PC-9 (cell line): Measurements from ENCODE around the gene DLG4. TPM values are rescaled to one million over a fixed set of nuclear protein-coding genes. Genes with fewer than 3 reads are reported as not detected.

ENCODE experiments used
- BruUV-seq: library from RNA; stranded (reverse); fragments of 400-500 nt; replicated peaks from 2 replicates; lab custom pipeline; 2021; lab: Mats Ljungman, UMichigan
- CTCF ChIA-PET: fragments of 300-600 bp; sonication (Branson Sonifier 250); formaldehyde crosslinking; loops from one replicate; lab custom pipeline; 2022; ENCODE audit warnings: antibody characterized with exemption; lab: Charles Lee
- POLR2A ChIA-PET: fragments of 300-600 bp; sonication (Branson Sonifier 250); formaldehyde crosslinking; loops from one replicate; lab custom pipeline; 2022; ENCODE audit warnings: antibody characterized with exemption; ENCODE audit not compliant: unreplicated experiment; lab: Charles Lee
- DNase-seq, 2 experiments: peaks; one replicate each; pipeline versions ENCODE4 v3.0.0 to v3.0.0-alpha.2; 2015 to 2022; ENCODE audit warnings: mixed read lengths in 1 of 2
- H2AFZ ChIP-seq: fragments of 200-600 bp; sonication (generic); 2 replicates; pipeline ENCODE4 v1.8.1; 2017; ENCODE audit warnings: antibody characterized with exemption
- H3F3A ChIP-seq: fragments of 200-600 bp; sonication (generic); 2 replicates; pipeline ENCODE4 v1.8.1; 2017; ENCODE audit warnings: antibody characterized with exemption, mild to moderate bottlenecking, low read depth; ENCODE audit not compliant: insufficient read depth
- H3K27ac ChIP-seq: fragments of 200-600 bp; sonication (generic); 2 replicates; pipeline ENCODE4 v1.6.1; 2016; ENCODE audit warnings: mixed run types
- H3K27me3 ChIP-seq: fragments of 200-600 bp; sonication (generic); 2 replicates; pipeline ENCODE4 v1.6.1; 2016; ENCODE audit warnings: low read depth, mixed run types; ENCODE audit not compliant: insufficient read depth
- H3K36me3 ChIP-seq: fragments of 200-600 bp; sonication (generic); 2 replicates; pipeline ENCODE4 v1.6.1; 2016; ENCODE audit warnings: low read depth, mixed run types
- H3K4me1 ChIP-seq: fragments of 200-600 bp; sonication (generic); replicated peaks from 2 replicates; pipeline ENCODE4 v1.6.1; 2016; ENCODE audit warnings: mixed run types; ENCODE audit not compliant: insufficient read depth
- H3K4me2 ChIP-seq: fragments of 200-600 bp; sonication (generic); 2 replicates; pipeline ENCODE4 v1.6.1; 2017; ENCODE audit warnings: mixed run types
- H3K4me3 ChIP-seq: fragments of 200-600 bp; sonication (generic); 2 replicates; pipeline ENCODE4 v1.6.1; 2016; ENCODE audit warnings: mixed run types
- H3K79me2 ChIP-seq: fragments of 200-600 bp; sonication (generic); 2 replicates; pipeline ENCODE4 v1.6.1; 2017; ENCODE audit warnings: low read depth, mixed run types
- H3K9me2 ChIP-seq: fragments of 200-600 bp; sonication (generic); 2 replicates; pipeline ENCODE4 v1.8.1; 2017; ENCODE audit warnings: mild to moderate bottlenecking; ENCODE audit not compliant: insufficient read depth
- H3K9me3 ChIP-seq: fragments of 200-600 bp; sonication (generic); 2 replicates; pipeline ENCODE4 v1.8.1; 2016; ENCODE audit warnings: low read depth; ENCODE audit not compliant: insufficient read depth
- H4K20me1 ChIP-seq: fragments of 200-600 bp; sonication (generic); 2 replicates; pipeline ENCODE4 v1.8.1; 2017; ENCODE audit not compliant: insufficient read depth
- EZH2 ChIP-seq: fragments of 200-600 bp; sonication (generic); IDR thresholded peaks from 2 replicates; pipeline ENCODE4 v1.8.0; 2017; ENCODE audit warnings: antibody characterized with exemption, low read depth
- intact Hi-C: fragments of 100-400 bp; cut with micrococcal nuclease; formaldehyde crosslinking; loops from one replicate; pipeline ENCODE4 v1.10.0; 2022; ENCODE audit not compliant: unreplicated experiment
- total RNA-seq: library from RNA; stranded (reverse); gene quantifications from 2 replicates; pipeline ENCODE4 v1.2.3, GENCODE V29; 2021
- TF ChIP-seq, protein P1 (sequence below): fragments of 200-600 bp; sonication (generic); conservative IDR thresholded peaks from 2 replicates; pipeline ENCODE4 v1.6.1; 2017; ENCODE audit warnings: mixed run types, antibody characterized with exemption, mild to moderate bottlenecking, moderate library complexity

DLG4 gene
- total RNA-seq, 1 experiment from 2014 or later, result 32.8 TPM

DNA sequence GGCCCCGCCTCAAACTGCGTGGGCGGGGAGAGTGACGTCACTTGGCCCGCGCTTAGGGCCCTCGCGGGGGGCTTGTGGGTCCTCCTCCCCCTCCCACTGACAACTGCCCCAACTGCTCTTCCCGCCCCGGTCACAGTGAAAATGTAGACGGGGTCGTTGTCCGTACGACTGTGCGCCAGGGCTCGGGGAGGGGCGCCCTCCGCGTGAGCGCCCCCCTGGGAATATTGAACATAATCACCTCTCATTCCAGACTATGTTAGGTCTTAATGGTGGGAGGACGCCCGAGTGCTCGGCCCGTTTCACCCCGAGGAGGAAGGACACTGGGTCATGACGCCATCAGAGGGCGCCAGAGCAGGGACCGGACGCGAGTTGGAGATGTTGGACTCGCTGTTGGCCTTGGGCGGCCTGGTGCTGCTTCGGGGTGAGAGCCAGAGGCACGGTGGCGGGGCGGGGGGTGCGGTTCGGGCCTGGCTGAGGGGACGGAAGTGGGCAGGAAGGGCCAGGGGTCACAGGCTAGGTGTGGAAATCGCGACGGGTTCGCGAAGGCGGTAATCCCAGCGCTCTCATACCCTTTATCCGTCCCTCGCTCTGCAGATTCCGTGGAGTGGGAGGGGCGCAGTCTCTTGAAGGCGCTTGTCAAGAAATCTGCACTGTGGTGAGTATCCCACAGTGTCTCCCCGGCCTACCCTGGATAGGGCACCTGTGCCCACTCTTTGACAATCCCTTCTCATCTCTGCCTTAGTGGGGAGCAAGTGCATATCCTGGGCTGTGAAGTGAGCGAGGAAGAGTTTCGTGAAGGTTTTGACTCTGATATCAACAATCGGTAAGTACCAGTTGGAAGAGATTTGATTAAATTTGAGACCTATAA is 32.8 kb upstream of the DLG4 start, which contains the start of gene ELP5:
TSS of gene ELP5 (plus strand) at position 40 of the 868 bp plus-strand sequence. CDS start at position 376, 336 bp downstream.
- ChIA-PET POLR2A (no interaction called here), CTCF (no interaction called here)
- DNase-seq, result peak; percentile 89 to 95
- Histone ChIP-seq H3K36me3 (peaks cover 13% of the 10 kb centered on the region), H3K4me2 (peak within 1 kb of the TSS; percentile 90), H4K20me1 (peaks cover 5% of the 10 kb centered on the region; the same call in 1 of the 2 replicates), H2AFZ (peak within 1 kb of the TSS; percentile 75), H3K9me2 (no peaks in the 10 kb centered on the region), H3K27ac (peak within 1 kb of the TSS; percentile 89), H3F3A (peaks cover 47% of the 10 kb centered on the region), H3K27me3 (no peaks in the 10 kb centered on the region), H3K4me1 (peaks cover 28% of the 10 kb centered on the region), H3K9me3 (no peaks in the 10 kb centered on the region), H3K79me2 (peaks cover 73% of the 10 kb centered on the region), H3K4me3 (peak within 1 kb of the TSS; percentile 72)
- TSS peak; percentile 53 for BruUV-seq
- intact Hi-C loops, result loop anchor here (1.0 to 2.0 kb wide), 2 partner anchors 10 to 14 kb away; partner anchors contain the start of genes CLDN7 and PHF23
- TF ChIP-seq EZH2, result no peak
- TF ChIP-seq, protein P1, sequence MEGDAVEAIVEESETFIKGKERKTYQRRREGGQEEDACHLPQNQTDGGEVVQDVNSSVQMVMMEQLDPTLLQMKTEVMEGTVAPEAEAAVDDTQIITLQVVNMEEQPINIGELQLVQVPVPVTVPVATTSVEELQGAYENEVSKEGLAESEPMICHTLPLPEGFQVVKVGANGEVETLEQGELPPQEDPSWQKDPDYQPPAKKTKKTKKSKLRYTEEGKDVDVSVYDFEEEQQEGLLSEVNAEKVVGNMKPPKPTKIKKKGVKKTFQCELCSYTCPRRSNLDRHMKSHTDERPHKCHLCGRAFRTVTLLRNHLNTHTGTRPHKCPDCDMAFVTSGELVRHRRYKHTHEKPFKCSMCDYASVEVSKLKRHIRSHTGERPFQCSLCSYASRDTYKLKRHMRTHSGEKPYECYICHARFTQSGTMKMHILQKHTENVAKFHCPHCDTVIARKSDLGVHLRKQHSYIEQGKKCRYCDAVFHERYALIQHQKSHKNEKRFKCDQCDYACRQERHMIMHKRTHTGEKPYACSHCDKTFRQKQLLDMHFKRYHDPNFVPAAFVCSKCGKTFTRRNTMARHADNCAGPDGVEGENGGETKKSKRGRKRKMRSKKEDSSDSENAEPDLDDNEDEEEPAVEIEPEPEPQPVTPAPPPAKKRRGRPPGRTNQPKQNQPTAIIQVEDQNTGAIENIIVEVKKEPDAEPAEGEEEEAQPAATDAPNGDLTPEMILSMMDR, result peak; percentile 31; the same call in 1 of the 2 replicates

DNA sequence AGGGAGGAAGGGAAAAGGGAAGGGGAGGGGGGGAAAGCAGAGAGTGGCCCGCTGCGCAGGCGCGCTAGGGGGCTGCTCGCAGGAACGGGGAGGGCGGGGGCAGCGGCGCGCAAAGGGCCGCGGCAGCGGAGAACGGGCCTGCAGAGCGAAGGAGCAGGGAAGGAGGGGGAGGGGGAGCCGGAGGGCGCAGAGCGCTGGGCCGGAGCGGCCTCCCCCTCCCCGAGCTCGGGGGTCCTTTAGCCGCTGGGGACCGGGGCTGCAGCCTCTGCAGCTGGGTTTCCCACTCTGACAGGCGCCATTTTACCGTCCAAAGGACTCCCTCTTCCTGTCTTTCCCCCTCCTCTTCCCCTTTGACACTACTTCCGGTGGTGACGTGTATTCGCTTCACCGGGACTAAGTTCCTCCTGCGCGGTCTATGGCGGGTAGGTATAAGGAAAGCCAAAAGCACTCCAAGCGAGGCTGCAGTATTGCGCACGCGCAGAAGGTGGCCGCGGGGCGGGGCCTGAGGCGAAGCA is 32.1 kb upstream of the DLG4 start, which contains the start of gene CTDNEP1:
TSS of gene CTDNEP1 (minus strand) at position 74 of the 515 bp plus-strand sequence. CDS start 438 bp downstream, outside the sequence.
- Histone ChIP-seq H3K27ac (peak within 1 kb of the TSS; percentile 89), H3K79me2 (peaks cover 76% of the 10 kb centered on the region), H3K9me2 (no peaks in the 10 kb centered on the region), H2AFZ (peak within 1 kb of the TSS; percentile 75), H3K4me2 (peak within 1 kb of the TSS; percentile 90), H4K20me1 (peaks cover 6% of the 10 kb centered on the region; the same call in 1 of the 2 replicates), H3F3A (peaks cover 45% of the 10 kb centered on the region), H3K4me1 (peaks cover 28% of the 10 kb centered on the region), H3K27me3 (no peaks in the 10 kb centered on the region), H3K9me3 (no peaks in the 10 kb centered on the region), H3K4me3 (peak within 1 kb of the TSS; percentile 72), H3K36me3 (peaks cover 15% of the 10 kb centered on the region)
- TF ChIP-seq, protein P1, result no peak
- no peak for TF ChIP-seq EZH2
- no TSS peak for BruUV-seq
- peak; percentile 97 to 99 for DNase-seq
- ChIA-PET CTCF (interaction anchor here (0.5 to 0.6 kb wide), 2 partner anchors 11 to 434 kb away, joined by 3 read pairs; no protein-coding TSS in a partner anchor), POLR2A (interaction anchor here (0.5 to 0.6 kb wide), 3 partner anchors 46 to 337 kb away, joined by 4 to 10 read pairs (median 4); partner anchors contain the start of gene TMEM256)
- intact Hi-C loops, result loop anchor here (1.0 to 2.0 kb wide), 2 partner anchors 11 to 13 kb away; partner anchors contain the start of genes CLDN7 and PHF23
